CD14-positive monocyte (primary cell): ENCODE data around the gene FKTN. TPM values are rescaled to one million over a fixed set of nuclear protein-coding genes. Genes with fewer than 3 reads are reported as not detected.

Source experiments
- DNase-seq, 3 donors: peaks; one replicate each; pipeline ENCODE4 v3.0.0-alpha.2; 2011 to 2022
- H2AFZ ChIP-seq: 2 replicates; pipeline ENCODE4 v1.6.0; 2012; ENCODE audit warnings: mild to moderate bottlenecking, low read depth, low read length, inconsistent platforms; ENCODE audit not compliant: insufficient read depth, poor library complexity, severe bottlenecking
- H3K27ac ChIP-seq, 2 donors: 1 replicate in 1 of 2; 2 replicates in 1 of 2; pipeline ENCODE4 v1.5.1; 2012 to 2013; ENCODE audit warnings: low read length in 2 of 2, control low read depth in 1 of 2, inconsistent platforms in 1 of 2, low read depth in 1 of 2, mild to moderate bottlenecking in 1 of 2
- H3K27me3 ChIP-seq, 2 donors: one replicate each; pipeline versions ENCODE4 v1.6.0 to v1.6.1; 2011 to 2013; ENCODE audit warnings: low read length in 2 of 2; ENCODE audit not compliant: control insufficient read depth in 2 of 2, insufficient read depth in 2 of 2
- H3K36me3 ChIP-seq, 2 donors: replicated peaks in 1 of 2; 1 replicate in 1 of 2; 2 replicates in 1 of 2; pipeline versions ENCODE4 v1.5.1 to v1.6.1; 2012 to 2013; ENCODE audit warnings: low read length in 2 of 2, control low read depth in 1 of 2, inconsistent platforms in 1 of 2, mild to moderate bottlenecking in 1 of 2; ENCODE audit not compliant: insufficient read depth in 2 of 2, control insufficient read depth in 1 of 2
- H3K4me1 ChIP-seq, 2 donors: 1 replicate in 1 of 2; 2 replicates in 1 of 2; pipeline versions ENCODE4 v1.5.1 to v1.6.1; 2012 to 2013; ENCODE audit warnings: low read length in 2 of 2, control low read depth in 1 of 2, inconsistent platforms in 1 of 2, mild to moderate bottlenecking in 1 of 2, moderate library complexity in 1 of 2; ENCODE audit not compliant: insufficient read depth in 2 of 2, control insufficient read depth in 1 of 2
- H3K4me2 ChIP-seq: replicated peaks from 2 replicates; pipeline ENCODE3; 2012; ENCODE audit warnings: low read length, moderate library complexity, mild to moderate bottlenecking; ENCODE audit not compliant: poor library complexity, severe bottlenecking; ENCODE audit errors: extremely low read depth
- H3K4me3 ChIP-seq, 3 experiments: fragments of 200-600 bp in 1 of 3; sonication (generic) in 1 of 3; replicated peaks in 1 of 3; 1 replicate in 2 of 3; 2 replicates in 1 of 3; pipeline ENCODE4 v1.5.1; 2011 to 2013; ENCODE audit warnings: low read length in 3 of 3, mild to moderate bottlenecking in 3 of 3, control low read depth in 2 of 3, low read depth in 2 of 3, inconsistent platforms in 1 of 3, moderate library complexity in 1 of 3
- H3K79me2 ChIP-seq: 2 replicates; pipeline ENCODE4 v1.6.0; 2012; ENCODE audit warnings: mild to moderate bottlenecking, control low read depth, inconsistent platforms, low read length, moderate library complexity; ENCODE audit not compliant: insufficient read depth
- H3K9ac ChIP-seq: 2 replicates; pipeline ENCODE4 v1.6.0; 2017; ENCODE audit warnings: low read length, mild to moderate bottlenecking; ENCODE audit not compliant: insufficient read depth, poor library complexity, severe bottlenecking
- H3K9me3 ChIP-seq, 2 donors: replicated peaks in 1 of 2; 1 replicate in 1 of 2; 2 replicates in 1 of 2; pipeline versions ENCODE4 v1.5.1 to v1.6.1; 2012 to 2013; ENCODE audit warnings: low read length in 2 of 2, control low read depth in 1 of 2; ENCODE audit not compliant: control insufficient read depth in 1 of 2, insufficient read depth in 1 of 2
- H4K20me1 ChIP-seq: 2 replicates; pipeline ENCODE4 v1.6.0; 2012; ENCODE audit warnings: mild to moderate bottlenecking, low read length, control low read depth, moderate library complexity; ENCODE audit not compliant: insufficient read depth
- H3K27ac Mint-ChIP-seq, 7 donors: one replicate each; pipeline ENCODE4 v1.8.0; 2020; ENCODE audit warnings: mild to moderate bottlenecking in 7 of 7, mixed read lengths in 7 of 7, moderate library complexity in 6 of 7, inconsistent platforms in 2 of 7
- H3K27me3 Mint-ChIP-seq, 3 donors: one replicate each; pipeline ENCODE4 v1.8.0; 2021 to 2022; ENCODE audit warnings: low read depth in 3 of 3, mild to moderate bottlenecking in 3 of 3, mixed read lengths in 3 of 3, moderate library complexity in 3 of 3, inconsistent platforms in 1 of 3
- H3K36me3 Mint-ChIP-seq, 2 donors: one replicate each; pipeline ENCODE4 v1.8.0; 2020; ENCODE audit warnings: mixed read lengths in 2 of 2, inconsistent platforms in 1 of 2, mild to moderate bottlenecking in 1 of 2
- H3K4me1 Mint-ChIP-seq: one replicate; pipeline ENCODE4 v1.8.0; 2020; ENCODE audit warnings: mild to moderate bottlenecking, mixed read lengths
- H3K4me3 Mint-ChIP-seq, 2 donors: one replicate each; pipeline ENCODE4 v1.8.0; 2020; ENCODE audit warnings: mild to moderate bottlenecking in 2 of 2, mixed read lengths in 2 of 2, moderate library complexity in 1 of 2
- H3K9me3 Mint-ChIP-seq, 7 donors: one replicate each; pipeline ENCODE4 v1.8.0; 2020 to 2022; ENCODE audit warnings: mixed read lengths in 7 of 7, mild to moderate bottlenecking in 6 of 7, moderate library complexity in 6 of 7, inconsistent platforms in 2 of 7
- CTCF ChIP-seq: fragments of 200-600 bp; IDR thresholded peaks from one replicate; pipeline ENCODE4 v1.8.0; 2022; ENCODE audit warnings: antibody characterized with exemption, mild to moderate bottlenecking
- WGBS: methylation state at CpG from one replicate; pipeline ENCODE4 v1.1.5; 2013; ENCODE audit warnings: missing lambda C conversion rate; ENCODE audit not compliant: insufficient coverage; 5-methylcytosine and 5-hydroxymethylcytosine counted together
- intact Hi-C, 2 donors: fragments of 100-400 bp; cut with micrococcal nuclease; formaldehyde crosslinking; loops; one replicate each; pipeline versions ENCODE4 v1.15.0 to v1.15.1; 2023
- polyA plus RNA-seq, 3 donors: library from polyadenylated mRNA; depleted of rRNA in 1 of 3; unstranded in 2 of 3; stranded (reverse) in 1 of 3; fragments of 300-500 nt in 2 of 3; fragments of >200 nt in 1 of 3; fragmentation: Illumina TruSeq in 2 of 3; gene quantifications; 1 replicate in 2 of 3; 2 replicates in 1 of 3; pipeline ENCODE4 v1.2.3, GENCODE V29; 2012 to 2021

The FKTN gene
- polyA plus RNA-seq, 3 donors = 1.7 to 3.2 (median 2.7) TPM

DNA sequence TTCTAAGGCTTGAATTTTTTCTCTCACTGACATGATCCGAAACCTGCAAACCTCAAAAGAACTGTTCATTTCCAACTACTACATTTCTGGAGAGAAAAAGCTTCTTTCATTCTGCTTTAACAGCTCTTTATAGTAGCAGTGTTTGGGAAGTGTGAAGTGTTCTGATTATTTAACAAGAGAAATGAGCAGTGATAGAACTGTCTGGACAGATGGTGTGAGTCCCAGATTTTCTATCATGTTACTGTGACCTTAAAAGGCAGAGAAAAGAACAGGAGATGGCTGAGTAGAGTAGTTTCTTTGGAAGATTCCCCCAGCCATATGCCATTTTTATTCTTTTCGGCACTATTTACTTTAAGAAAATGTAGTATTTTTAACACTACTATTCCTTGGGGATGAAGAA lies 63.1 kb downstream of the FKTN start:
- no peak for DNase-seq
- no peaks in the 10 kb centered on the region for H4K20me1 ChIP-seq
- H3K79me2 ChIP-seq = no peaks in the 10 kb centered on the region
- no peak overlapping the region for H3K4me2 ChIP-seq
- no peaks in the 10 kb centered on the region for H3K4me1 Mint-ChIP-seq
- intact Hi-C loops = no loop called here
- no peaks in the 10 kb centered on the region for H3K27me3 Mint-ChIP-seq
- no peak overlapping the region for H3K27ac ChIP-seq
- no peak for TF ChIP-seq CTCF
- H3K27me3 ChIP-seq = no peaks in the 10 kb centered on the region
- H3K4me3 ChIP-seq = no peak overlapping the region
- H3K9ac ChIP-seq = no peak overlapping the region
- H3K36me3 Mint-ChIP-seq = peaks cover 14% of the 10 kb centered on the region in 2 donors
- no CpG with 5 or more reads among the region's 2 CpGs for WGBS
- no peaks in the 10 kb centered on the region for H3K9me3 ChIP-seq
- no peak overlapping the region for H2AFZ ChIP-seq
- H3K27ac Mint-ChIP-seq = no peak overlapping the region
- H3K4me1 ChIP-seq = no peaks in the 10 kb centered on the region
- H3K9me3 Mint-ChIP-seq = peaks cover 0 to 2% (median 0%) of the 10 kb centered on the region in 7 donors
- H3K4me3 Mint-ChIP-seq = no peak overlapping the region
- H3K36me3 ChIP-seq = no peaks in the 10 kb centered on the region

GRCh38 chr9:105625088-105625487 lies 67.2 kb downstream of the FKTN start:
- Mint-ChIP-seq H3K9me3 (peaks cover 0 to 2% (median 0%) of the 10 kb centered on the region in 7 donors), H3K4me1 (no peaks in the 10 kb centered on the region), H3K4me3 (no peak overlapping the region), H3K27ac (no peak overlapping the region), H3K36me3 (peaks cover 15 to 16% of the 10 kb centered on the region in 2 donors), H3K27me3 (no peaks in the 10 kb centered on the region)
- intact Hi-C loops = no loop called here
- Histone ChIP-seq H2AFZ (no peak overlapping the region), H3K4me1 (no peaks in the 10 kb centered on the region), H3K79me2 (no peaks in the 10 kb centered on the region), H3K36me3 (no peaks in the 10 kb centered on the region), H4K20me1 (no peaks in the 10 kb centered on the region), H3K4me3 (no peak overlapping the region), H3K9me3 (no peaks in the 10 kb centered on the region), H3K4me2 (no peak overlapping the region), H3K9ac (no peak overlapping the region), H3K27ac (no peak overlapping the region), H3K27me3 (no peaks in the 10 kb centered on the region)
- TF ChIP-seq CTCF = no peak
- WGBS = 100% methylated on average over 1 of the region's 1 CpG
- DNase-seq = no peak
